HG03342 (cell line): ENCODE results near the gene LZTR1.
"Not testable (repeated sequence)": the region's sequence is repeated elsewhere in the genome, so short reads cannot be mapped to it uniquely, and the experiment has no call there.

Experiments
- ATAC-seq: cut with Tn5 transposase; IDR thresholded peaks from one replicate; pipeline ENCODE4 v1.9.1; 2021; ENCODE audit warnings: mild to moderate bottlenecking, moderate library complexity; ENCODE audit not compliant: unreplicated experiment

LZTR1 gene

GRCh38 chr22:20981787-20982562 lies at the start of gene LZTR1:
Gene LZTR1 (plus strand): TSS chr22:20982297. CDS start chr22:20982372, 75 bp downstream.
- ATAC-seq = peak; percentile 69

GRCh38 chr22:20933910-20934309 lies 48.2 kb upstream of the LZTR1 start:
- ATAC-seq = no peak

- not testable (repeated sequence) for ATAC-seq
These were observed 47.0 kb upstream of the LZTR1 start for GRCh38 chr22:20935049-20935448.

GRCh38 chr22:20935780-20936539 lies 46.1 kb upstream of the LZTR1 start:
- not testable (repeated sequence) for ATAC-seq

GRCh38 chr22:20937031-20937793 lies 44.9 kb upstream of the LZTR1 start:
- no peak for ATAC-seq

- no peak for ATAC-seq
These were observed 44.1 kb upstream of the LZTR1 start for GRCh38 chr22:20937794-20938671.

- not testable (repeated sequence) for ATAC-seq
These were observed 42.5 kb upstream of the LZTR1 start for GRCh38 chr22:20939457-20940185.

- ATAC-seq = no peak
These were observed 41.9 kb upstream of the LZTR1 start for GRCh38 chr22:20940186-20940651.

- no peak for ATAC-seq
These were observed 41.2 kb upstream of the LZTR1 start for GRCh38 chr22:20940904-20941385.

GRCh38 chr22:20942203-20942902 lies 39.7 kb upstream of the LZTR1 start:
- ATAC-seq = not testable (repeated sequence)

GRCh38 chr22:20943104-20943933 lies 38.8 kb upstream of the LZTR1 start:
- no peak for ATAC-seq

- ATAC-seq = no peak
These were observed 38.1 kb upstream of the LZTR1 start for GRCh38 chr22:20944042-20944441.

GRCh38 chr22:20945578-20945934 lies 36.5 kb upstream of the LZTR1 start:
- ATAC-seq = no peak

- ATAC-seq = no peak
These were observed 35.8 kb upstream of the LZTR1 start for GRCh38 chr22:20946080-20946986.

- no peak for ATAC-seq
These were observed 35.1 kb upstream of the LZTR1 start for GRCh38 chr22:20946991-20947390.

GRCh38 chr22:20948450-20948849 lies 33.6 kb upstream of the LZTR1 start:
- ATAC-seq = no peak

- no peak for ATAC-seq
These were observed 33.1 kb upstream of the LZTR1 start for GRCh38 chr22:20948989-20949388.
